ENCODE data around the gene SLC14A1.

SLC14A1 gene

DNA sequence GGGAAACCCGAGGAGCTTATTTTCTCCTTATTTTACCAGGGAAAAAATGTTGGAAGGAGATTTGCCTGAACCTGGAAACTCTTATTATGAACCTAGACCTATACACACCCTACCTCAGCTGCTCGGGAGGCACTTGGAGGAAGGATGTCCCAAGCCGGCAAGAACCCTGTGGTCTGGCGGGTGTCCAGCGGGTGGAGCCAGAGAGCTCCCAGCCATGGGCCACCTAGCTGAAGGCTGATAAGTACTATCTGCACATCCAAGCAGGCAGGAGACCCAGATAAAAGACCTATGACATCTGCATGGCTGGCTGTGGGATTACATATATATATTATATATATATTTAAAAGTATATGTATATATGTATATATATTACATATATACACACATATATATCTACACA is 1.1 kb upstream of the SLC14A1 start:
- DNase-seq (ENCODE audit: low read depth) = peak; percentile 51

DNA sequence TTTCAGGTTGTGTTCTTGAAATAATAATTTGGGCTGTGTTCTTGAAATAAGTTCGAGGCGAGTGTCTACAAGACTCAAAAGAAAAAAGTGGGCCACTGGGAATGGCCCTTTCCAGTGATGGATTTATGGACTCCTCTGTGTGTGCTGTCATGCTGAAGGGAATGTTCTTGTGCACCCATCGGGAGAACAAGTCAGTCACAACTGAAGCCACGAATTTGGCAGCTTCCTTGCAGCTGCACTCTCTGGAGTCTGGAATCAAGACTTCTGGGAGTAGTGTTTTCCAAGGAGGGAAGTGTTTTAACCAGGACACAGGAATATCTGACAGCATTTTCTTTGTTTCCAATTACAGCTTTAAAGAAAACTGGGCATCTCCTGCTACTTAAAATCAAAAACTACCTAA is 620 bp downstream of the SLC14A1 start:
- no peak for DNase-seq (ENCODE audit: low read depth)

DNA sequence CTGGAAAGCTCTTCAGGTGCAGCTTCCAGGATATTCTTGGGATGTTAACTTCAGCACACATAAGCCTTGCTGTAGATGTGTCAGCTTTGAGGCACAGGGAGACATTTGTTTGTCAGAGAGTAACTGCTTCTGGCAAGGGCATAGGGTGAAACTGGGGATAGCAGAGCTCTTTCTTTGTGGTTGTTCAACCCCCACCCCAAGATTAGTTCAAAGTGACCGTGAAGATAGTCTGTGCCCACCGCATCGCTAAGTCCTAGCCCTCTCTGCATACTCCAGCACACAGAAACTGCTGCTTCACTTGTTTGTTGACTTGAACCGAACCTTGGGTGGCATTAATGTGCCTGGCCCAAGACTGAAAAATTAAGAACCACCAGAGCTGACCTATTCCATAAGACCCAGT is 1.4 kb downstream of the SLC14A1 start:
- no peak for DNase-seq (ENCODE audit: low read depth)

DNA sequence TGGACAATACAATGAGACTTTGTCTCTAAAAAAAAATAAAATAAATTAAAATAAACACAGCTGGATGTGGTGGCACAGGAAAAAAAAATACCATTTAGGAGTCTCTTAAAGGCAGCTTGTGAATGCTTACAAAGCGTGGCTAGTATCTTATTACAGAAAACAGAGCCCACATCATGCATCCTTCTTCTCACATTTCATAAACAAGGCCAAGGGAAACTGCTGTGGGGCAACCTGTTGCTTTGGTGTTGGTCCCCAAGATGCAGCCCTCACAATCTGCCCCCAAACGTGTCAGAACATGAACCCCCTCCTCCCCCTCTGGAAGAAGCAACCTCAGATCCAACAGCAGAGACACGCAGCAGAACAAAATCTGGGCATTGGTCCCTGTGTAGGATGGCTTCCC is 2.6 kb downstream of the SLC14A1 start:
- no peak for DNase-seq (ENCODE audit: low read depth)

DNA sequence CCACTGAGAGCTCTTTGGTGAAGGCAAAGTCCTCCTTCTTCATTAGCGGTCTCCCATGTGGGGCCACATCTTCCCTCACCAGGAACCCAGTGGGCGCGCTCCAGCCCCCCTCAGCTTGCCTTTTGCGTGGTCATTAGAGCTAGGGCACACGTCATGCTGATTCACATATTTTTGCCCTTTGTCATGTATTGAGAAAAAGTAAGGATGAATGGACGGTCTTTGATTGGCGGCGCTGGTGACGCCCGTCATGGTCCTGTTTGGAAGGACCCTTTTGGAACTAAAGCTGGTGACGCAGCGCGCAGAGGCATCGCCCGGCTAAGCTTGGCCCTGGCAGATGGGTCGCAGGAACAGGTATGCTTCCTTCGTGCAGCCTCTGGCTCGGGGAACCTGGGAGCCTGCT is 3.1 kb downstream of the SLC14A1 start:
- DNase-seq (ENCODE audit: low read depth) = no peak

DNA sequence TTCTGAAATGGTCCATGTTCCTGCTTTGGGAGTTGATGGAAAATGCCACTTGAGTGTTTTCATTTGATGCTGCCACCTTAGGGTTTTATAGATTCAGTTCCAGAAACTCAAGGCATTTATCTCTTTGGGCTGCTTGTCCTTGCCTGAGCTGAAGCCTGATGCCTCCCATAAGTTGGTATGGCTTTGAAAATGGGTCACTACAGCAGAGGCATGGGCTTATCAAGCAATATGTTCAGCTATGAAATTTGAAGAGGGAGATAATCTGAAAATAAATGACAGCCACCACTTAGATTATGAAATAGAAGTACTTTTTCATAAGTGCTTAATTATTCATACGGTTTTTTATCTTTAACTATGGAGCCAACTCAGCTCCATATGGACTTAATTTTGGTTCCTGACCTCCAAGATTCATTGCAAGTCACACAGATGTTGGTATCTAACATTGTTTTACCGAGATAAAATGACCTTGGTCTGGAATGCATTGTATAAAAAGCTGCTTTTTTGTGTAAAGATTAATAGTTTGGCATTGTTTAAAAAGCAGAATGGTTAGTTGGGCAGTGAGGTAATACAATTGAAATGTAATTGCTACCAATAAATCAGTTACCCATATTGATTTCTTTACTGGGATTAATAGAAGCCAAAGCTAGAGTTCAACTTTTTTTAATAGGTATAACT is 4.5 kb downstream of the SLC14A1 start:
- DNase-seq (ENCODE audit: low read depth) = no peak

DNA sequence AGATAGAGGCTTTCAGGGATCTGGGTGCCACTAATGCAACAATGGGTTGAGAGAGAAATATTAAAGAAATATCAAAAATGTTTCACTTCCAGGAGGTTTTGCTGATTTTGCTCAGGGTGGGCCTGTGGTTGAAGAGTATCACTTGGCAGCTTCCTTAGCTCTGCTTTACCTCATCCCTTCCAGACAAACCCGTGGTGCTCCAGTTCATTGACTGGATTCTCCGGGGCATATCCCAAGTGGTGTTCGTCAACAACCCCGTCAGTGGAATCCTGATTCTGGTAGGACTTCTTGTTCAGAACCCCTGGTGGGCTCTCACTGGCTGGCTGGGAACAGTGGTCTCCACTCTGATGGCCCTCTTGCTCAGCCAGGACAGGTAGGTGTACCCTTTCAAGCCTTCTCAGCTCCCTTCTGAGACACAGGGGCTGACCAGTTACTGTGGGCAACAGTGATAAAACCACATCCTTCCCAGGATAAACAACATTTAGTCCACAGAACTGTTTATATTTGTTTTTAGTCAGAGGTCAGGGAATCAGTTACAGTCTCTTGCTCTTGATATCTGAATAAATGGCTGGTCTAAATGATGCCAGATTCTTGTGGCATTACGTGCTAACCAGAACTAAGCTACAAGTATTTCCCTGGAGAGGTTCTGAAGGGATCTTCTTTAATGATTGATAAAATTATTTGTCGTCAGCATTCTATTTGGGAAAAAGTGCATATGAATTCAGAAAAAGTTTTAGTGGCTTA is 7.0 kb downstream of the SLC14A1 start:
- no peak for DNase-seq (ENCODE audit: low read depth)

DNA sequence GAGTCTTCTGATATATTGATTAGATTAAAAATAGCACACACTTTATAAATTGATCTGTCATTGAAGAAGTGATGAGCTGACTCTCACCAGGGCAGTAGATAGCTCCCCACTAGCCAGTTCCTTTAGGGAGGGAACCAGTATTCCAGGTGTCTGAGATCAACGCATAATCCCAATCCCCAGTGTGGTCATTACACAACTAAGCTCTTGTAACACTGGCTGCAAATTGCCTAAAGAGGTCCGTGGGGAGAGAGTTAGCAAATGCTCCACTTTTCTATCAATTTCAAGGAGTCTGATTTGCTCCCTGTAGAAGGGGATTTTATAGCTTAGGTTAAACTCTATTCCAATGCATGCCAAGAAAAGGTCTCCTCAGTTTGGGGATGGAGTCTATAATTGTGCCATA is 7.7 kb downstream of the SLC14A1 start:
- DNase-seq (ENCODE audit: low read depth) = no peak

DNA sequence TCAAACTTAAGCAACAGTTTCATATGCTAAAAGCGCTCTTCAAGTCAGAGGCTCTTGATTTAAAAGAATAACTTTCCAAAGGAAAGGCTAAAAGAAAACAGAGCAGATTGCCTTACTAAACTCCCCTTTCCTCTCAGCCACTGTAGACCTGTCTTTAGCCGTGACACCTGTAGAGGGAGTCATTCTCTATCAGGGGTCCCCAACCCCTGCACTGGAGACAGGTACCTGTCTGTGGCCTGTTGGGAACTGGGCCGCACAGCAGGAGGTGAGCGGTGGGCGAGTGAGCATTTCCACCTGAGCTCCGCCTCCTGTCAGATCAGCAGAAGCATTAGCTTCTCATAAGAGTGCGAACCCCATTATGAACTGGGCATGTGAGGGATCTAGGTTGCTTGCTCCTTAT is 9.6 kb downstream of the SLC14A1 start:
- no peak for DNase-seq (ENCODE audit: low read depth)

DNA sequence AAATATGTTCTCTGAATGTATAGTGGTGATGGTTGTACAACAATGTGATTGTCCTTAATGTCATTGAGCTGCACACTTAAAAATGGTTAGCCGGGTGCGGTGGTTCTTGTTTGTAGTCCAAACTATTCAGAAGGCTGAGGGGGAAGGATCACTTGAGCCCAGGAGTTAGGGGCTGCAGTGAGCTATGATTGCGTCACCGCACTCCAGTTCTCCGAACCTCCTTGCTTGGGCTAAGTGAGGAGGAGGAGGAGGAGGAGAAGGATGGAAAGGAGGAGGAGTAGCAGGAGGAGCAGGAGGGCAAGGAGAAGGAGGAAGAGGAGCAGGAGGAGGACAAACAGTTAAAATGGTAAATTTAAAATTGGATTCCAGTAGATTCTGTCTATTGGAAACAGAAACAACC is 10.5 kb downstream of the SLC14A1 start:
- no peak for DNase-seq (ENCODE audit: low read depth)

DNA sequence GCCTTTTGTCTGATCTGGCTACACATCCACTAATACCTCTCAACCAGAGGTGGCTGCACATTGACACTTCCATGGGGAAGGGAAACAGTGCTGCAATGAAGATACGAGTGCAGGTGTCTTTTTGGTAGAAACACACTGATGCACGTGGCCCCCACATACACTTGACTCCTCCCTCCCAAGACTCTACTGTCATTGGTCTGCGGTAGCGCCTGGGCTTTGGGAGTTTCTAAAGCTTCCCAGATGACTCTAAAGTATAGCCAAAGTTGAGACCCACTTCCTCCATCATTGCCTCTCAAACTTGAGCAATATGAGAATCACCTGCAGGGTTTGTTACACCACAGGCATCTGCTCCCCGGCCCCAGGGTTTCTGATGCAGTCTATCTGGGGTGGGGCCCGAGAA is 11.0 kb downstream of the SLC14A1 start:
- no peak for DNase-seq (ENCODE audit: low read depth)

DNA sequence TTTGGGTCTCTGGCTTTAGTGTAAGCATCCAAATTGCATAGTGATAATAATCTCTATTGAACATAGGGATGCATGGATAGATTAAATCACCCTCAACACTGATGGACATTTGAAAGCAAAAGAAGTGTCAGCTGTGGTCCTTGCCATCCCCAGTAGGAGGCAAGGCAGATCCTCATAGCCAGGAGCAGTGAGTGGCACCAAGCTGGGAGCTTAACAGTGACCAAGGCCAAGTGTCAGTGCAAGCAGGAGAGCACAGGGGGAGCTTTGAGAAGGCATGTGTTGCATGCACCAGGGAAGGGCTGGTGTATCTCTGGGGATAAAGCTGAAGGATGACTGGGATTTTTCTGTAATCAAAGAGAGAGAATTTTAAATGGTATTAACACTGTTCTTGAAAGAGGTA is 14.7 kb downstream of the SLC14A1 start:
- DNase-seq (ENCODE audit: low read depth) = no peak

DNA sequence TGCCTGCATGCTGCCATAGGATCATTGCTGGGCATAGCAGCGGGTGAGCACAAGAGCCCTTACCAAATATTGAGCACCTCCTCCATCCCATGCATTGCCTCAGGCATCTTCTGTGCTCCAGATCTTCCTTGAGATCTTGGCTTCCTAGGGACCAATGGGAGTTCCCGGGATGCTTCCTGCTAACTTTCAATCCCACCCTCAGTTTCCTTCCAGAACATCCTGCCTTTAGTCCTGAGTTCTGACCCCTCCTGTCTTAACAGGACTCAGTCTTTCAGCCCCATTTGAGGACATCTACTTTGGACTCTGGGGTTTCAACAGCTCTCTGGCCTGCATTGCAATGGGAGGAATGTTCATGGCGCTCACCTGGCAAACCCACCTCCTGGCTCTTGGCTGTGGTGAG is 15.3 kb downstream of the SLC14A1 start:
- no peak for DNase-seq (ENCODE audit: low read depth)

DNA sequence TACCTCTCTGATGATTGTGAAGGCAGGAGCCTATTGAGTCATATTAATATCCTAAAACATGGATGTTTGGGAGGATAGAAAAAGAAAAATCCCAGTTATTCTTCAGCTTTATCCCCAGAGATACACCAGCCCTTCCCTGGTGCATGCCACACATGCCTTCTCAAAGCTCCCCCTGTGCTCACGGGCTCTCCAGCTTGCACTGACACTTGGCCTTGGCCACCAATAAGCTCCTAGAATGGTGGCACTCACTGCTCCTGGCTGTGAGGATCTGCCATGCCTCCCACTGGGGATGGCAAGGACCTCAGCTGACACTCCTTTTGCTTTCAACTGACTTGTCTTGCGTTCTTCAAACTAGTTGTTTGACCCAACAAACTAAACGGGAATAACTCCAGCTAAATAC is 15.9 kb downstream of the SLC14A1 start:
- DNase-seq (ENCODE audit: low read depth) = no peak

DNA sequence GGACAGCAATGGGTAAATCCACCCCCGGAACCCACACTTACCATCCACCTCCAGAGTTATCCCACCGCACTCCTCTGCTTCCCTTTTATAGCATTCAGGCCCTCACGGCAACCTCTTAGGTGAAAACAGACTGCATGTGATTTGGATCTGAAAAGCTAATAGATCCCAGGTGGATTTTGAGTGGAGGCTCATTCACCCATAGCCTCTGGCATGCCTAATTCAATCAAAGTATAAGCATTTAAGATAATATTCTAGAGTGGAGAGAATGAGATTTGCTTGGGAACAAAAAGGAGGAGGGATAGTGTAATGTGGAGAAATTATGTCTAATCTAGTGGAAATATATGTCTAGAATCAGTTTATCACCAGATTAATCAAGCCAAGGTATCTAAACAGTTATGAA is 17.1 kb downstream of the SLC14A1 start:
- no peak for DNase-seq (ENCODE audit: low read depth)

DNA sequence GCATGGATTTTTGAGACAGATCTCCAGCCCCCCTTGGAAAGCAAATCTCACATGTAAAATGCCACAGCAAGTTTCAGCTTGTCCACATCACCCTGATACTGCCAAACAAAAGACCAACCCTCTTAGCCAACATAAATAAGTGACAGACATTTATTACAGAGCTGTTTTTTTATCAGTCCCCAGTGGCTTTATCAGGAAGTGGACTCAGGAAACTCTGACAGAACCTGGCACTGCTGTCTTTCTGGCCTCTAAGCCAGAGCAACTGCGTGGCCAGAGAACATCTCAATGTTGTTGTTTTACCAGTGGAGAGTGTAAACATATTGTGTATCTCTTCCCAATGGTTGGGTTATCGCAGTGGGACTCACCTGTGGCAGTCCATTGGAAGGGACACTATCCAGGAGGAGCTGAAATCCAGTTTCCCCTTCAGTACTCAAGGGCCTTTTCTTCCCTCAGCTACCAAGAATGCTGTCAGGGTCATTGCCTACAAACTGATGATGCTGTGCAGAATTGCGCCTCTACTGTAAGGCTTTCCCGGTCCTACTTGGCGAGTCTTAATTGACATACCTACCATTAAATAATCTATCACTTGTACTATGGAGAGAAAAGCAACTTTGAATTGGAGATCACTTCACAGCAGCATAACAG is 22.0 kb downstream of the SLC14A1 start:
- no peak for DNase-seq (ENCODE audit: low read depth)

DNA sequence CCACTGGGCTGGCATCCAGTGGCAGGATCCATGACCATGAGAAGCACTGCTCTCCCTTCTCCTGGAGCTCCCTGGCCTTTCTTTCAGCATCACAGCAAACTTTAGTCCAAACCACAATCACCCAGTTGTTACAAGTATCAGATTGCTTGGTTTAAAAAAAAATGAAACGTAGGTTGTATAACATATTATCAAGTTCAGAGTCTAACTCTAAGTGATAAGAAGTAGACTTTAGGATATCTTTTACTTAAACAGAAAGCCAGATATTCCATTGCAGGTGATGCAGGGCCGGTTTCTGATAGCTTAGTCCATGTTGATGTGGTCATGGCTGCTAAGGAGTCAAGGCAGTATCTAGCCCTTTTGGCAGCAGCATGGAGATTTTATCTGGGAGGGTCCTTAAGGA is 24.5 kb downstream of the SLC14A1 start:
- no peak for DNase-seq (ENCODE audit: low read depth)

DNA sequence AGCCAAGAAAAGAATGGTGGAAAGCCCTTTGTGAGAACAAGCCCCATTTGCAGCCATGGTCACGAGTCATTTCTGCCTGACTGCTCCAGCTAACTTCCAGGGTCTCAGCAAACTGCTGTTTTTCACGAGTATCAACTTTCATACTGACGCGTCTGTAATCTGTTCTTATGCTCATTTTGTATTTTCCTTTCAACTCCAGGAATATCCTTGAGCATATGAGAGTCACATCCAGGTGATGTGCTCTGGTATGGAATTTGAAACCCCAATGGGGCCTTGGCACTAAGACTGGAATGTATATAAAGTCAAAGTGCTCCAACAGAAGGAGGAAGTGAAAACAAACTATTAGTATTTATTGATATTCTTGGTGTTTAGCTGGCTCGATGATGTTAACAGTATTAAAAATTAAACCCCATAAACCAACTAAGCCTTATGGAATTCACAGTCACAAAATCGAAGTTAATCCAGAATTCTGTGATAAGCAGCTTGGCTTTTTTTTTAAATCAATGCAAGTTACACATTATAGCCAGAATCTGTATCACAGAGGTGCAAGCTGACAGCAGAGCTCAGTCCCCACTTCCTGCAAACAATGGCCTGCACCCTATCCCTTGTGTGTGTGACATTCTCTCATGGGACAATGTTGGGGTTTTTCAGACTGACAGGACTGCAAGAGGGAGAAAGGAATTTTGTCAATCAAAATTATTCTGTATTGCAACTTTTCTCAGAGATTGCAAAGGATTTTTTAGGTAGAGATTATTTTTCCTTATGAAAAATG is 26.1 kb downstream of the SLC14A1 start:
- no peak for DNase-seq (ENCODE audit: low read depth)

DNA sequence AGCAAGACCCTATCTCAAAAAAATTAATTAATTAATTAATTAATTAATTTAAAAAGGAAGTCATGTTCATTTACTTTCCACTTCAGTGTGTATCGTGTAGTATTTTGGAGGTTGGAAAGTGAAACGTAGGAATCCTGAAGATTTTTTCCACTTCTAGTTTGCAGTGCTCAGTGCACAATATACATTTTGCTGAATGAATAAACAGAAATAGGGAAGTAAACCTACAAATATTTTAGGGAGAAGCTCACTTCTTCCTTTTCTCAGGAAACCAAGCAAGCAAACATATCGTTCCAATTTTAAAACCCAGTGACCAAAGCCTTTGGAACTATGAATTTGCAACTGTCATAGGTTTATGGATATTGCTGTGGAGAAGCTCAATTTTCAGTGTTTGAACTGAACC is 27.8 kb downstream of the SLC14A1 start:
- DNase-seq (ENCODE audit: low read depth) = no peak

DNA sequence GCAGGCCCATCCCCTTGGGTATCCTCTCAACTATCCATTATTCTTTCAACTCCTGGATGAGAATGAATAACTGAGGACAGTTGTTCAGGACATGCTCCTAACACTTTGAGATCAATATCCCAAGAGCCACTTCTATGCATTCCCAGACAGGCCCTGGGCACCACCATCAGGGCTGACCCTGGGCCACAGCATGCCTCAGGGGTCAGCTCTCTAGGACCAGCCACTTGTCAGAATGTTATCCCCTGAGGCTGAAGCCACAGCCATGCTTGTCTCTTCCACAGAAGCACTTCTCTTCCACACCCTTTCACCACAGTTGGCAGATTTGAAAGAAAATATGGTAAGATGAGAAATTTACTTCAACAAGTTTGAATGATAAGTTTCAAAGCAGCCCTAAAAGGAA is 28.7 kb downstream of the SLC14A1 start:
- no peak for DNase-seq (ENCODE audit: low read depth)

DNA sequence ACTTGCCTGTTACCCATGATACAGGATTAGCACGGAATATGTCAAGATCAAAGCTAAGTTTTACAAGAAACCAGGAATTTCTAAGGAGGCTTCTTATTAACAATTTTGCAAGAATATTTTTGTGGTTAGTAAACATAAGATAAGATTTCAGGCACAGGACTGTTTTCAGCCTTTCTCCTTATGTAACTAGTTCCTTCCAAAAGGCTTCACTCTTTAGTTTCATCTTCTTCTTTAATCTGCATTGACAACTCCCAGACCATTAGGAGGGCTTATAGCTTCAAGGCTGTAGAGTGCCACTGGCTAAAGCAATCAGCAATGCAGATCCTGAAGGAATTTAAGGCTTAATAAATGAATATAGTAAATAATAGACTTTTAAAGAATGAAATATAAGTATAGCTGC is 29.3 kb downstream of the SLC14A1 start:
- no peak for DNase-seq (ENCODE audit: low read depth)

DNA sequence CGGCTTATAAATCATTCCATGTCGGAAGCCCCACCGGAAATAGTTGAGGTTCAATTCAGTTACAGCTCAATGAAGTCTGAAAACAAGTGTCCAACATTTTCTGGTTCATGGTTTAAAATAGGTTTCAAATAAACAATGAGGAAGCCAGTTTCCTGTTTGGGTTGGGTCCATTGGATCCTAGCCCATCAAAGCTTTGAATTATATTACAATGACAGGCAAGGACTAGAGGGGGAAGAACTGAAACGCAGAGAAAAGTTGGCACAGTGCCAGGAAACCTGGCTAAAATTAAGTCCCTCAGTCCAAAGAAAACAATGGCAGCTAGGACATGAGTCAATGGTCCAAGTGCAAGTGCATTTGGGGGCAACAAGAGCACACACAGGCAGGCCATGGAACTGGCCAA is 32.0 kb downstream of the SLC14A1 start:
- no peak for DNase-seq (ENCODE audit: low read depth)

DNA sequence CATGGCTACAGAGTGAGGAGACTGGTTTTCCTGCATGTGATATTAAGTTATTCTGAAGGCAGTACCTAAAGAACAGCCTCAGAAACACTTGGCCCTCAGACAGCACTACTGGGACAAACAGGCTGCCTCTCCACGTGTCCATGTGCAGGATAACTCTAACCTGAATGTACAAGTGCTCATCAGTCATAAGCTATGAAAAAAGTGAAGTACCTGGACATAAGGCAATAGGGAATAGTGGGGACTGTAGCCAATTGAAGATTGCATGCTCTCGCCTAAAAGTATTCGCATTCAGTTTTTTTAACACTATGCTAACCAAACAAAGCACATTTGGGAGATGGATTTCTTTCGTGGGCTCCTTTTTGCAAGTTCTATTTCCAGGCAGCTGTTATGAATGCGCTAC is 33.0 kb downstream of the SLC14A1 start:
- DNase-seq (ENCODE audit: low read depth) = no peak

Measured in stimulated activated CD8-positive, alpha-beta memory T cell treated with anti-CD3 and anti-CD28 coated beads, Interleukin-12 subunit alpha, Interleukin-12 subunit beta, amount 100 ng/mL, for 1 hour (primary cell).